A549 treated with AZD2906 at 1 μM for 4 hours (cell line): Measurements from ENCODE around the gene EML1. TPM values are rescaled to one million over a fixed set of nuclear protein-coding genes. Genes with fewer than 3 reads are reported as not detected.

ENCODE experiments used
- total RNA-seq: library from RNA; stranded (reverse); fragments of 200-300 nt; extraction: Qiagen RNA extraction; gene quantifications from 5 replicates; pipeline ENCODE4 v1.2.3, GENCODE V29; 2022

EML1 gene, protein sequence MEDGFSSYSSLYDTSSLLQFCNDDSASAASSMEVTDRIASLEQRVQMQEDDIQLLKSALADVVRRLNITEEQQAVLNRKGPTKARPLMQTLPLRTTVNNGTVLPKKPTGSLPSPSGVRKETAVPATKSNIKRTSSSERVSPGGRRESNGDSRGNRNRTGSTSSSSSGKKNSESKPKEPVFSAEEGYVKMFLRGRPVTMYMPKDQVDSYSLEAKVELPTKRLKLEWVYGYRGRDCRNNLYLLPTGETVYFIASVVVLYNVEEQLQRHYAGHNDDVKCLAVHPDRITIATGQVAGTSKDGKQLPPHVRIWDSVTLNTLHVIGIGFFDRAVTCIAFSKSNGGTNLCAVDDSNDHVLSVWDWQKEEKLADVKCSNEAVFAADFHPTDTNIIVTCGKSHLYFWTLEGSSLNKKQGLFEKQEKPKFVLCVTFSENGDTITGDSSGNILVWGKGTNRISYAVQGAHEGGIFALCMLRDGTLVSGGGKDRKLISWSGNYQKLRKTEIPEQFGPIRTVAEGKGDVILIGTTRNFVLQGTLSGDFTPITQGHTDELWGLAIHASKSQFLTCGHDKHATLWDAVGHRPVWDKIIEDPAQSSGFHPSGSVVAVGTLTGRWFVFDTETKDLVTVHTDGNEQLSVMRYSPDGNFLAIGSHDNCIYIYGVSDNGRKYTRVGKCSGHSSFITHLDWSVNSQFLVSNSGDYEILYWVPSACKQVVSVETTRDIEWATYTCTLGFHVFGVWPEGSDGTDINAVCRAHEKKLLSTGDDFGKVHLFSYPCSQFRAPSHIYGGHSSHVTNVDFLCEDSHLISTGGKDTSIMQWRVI
- 29.0 to 37.7 TPM (median 33.4 TPM) in 5 replicates for total RNA-seq

GRCh38 chr14:99793213-99794150, at the start of gene EML1:
EML1 (plus strand) TSS chr14:99793413; CDS start chr14:99793477, 64 bp downstream.

Other genes starting within 250 kb of the EML1 start
- gene CCDC85C, start 189.2 kb upstream of the EML1 start, total RNA-seq: 33.6 to 37.2 TPM (median 36.7 TPM) in 5 replicates
- 0.21 to 0.28 TPM (median 0.24 TPM) in 5 replicates for gene HHIPL1, start 148.3 kb upstream of the EML1 start, total RNA-seq
- gene CYP46A1, start 109.1 kb upstream of the EML1 start, total RNA-seq: 0.09 to 0.20 TPM (median 0.17 TPM) in 5 replicates